ENCODE results near the gene MTG1.
"Not testable (repeated sequence)": the region's sequence is repeated elsewhere in the genome, so short reads cannot be mapped to it uniquely, and the experiment has no call there.

The MTG1 gene

DNA sequence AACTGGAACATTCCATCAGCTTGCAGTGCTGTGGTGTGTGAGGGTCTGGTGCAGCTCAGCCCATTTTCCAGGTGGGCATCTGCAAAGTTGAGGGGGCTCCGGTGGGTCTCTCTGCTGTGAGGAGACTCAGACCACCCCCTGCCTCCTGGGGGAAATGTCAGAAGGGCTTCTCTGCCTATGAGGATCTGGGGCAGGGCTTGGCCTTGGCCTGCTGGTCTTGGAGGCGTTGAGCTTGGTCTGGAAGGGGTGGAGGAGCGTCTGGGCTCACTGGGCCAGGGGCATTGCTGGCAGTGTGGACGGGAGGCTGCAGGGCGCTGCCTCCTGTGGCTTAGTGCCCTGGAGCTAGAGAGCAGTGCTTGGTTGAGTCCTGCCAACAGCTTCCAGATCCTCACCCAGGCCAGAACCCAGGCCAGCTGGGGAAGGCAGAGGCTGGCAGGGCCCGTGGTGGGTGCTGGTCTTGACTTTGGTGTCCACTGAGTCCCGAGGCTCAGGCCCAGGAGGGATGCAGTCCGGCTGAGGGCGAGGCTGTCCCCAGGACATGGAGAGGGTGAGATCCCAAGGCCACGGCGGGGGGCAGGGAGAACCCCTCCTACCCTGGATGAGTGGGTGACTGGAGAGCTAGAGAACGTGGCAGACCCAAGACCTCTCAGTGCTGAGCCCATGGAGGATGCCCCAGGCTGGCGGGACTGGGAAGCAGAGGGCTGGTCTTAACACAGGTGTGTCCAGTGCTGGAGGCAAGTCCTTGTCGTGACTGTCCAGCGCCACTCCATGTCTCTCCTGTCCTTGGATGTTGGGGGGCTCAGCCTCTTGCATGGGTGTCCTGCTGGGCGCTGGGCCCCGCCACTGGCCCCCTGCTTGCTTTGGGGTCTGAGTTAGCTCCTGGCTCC is 27.6 kb downstream of the MTG1 start:
- H3K9ac ChIP-seq: no peak overlapping the region
- no peaks in the 10 kb centered on the region for H3K36me3 ChIP-seq (ENCODE audit: control insufficient read depth, insufficient read depth, low read length)
- no peak overlapping the region for H3K4me2 ChIP-seq (ENCODE audit: low read length)
- peaks cover 3% of the 10 kb centered on the region for H3K27me3 ChIP-seq (ENCODE audit: control insufficient read depth, insufficient read depth, low read length)
- no peaks in the 10 kb centered on the region for H3K9me3 ChIP-seq (ENCODE audit: control insufficient read depth, low read length)
- TF ChIP-seq, protein P1, sequence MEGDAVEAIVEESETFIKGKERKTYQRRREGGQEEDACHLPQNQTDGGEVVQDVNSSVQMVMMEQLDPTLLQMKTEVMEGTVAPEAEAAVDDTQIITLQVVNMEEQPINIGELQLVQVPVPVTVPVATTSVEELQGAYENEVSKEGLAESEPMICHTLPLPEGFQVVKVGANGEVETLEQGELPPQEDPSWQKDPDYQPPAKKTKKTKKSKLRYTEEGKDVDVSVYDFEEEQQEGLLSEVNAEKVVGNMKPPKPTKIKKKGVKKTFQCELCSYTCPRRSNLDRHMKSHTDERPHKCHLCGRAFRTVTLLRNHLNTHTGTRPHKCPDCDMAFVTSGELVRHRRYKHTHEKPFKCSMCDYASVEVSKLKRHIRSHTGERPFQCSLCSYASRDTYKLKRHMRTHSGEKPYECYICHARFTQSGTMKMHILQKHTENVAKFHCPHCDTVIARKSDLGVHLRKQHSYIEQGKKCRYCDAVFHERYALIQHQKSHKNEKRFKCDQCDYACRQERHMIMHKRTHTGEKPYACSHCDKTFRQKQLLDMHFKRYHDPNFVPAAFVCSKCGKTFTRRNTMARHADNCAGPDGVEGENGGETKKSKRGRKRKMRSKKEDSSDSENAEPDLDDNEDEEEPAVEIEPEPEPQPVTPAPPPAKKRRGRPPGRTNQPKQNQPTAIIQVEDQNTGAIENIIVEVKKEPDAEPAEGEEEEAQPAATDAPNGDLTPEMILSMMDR (IDR thresholded peaks at IDR 0.05): no peak
- H3K4me1 ChIP-seq: no peaks in the 10 kb centered on the region
- no peak overlapping the region for H3K4me3 ChIP-seq (ENCODE audit: low read depth, low read length)
- H3K27ac ChIP-seq: no peak overlapping the region
- no peak overlapping the region for H2AFZ ChIP-seq
- peaks cover 7% of the 10 kb centered on the region for H3K79me2 ChIP-seq

DNA sequence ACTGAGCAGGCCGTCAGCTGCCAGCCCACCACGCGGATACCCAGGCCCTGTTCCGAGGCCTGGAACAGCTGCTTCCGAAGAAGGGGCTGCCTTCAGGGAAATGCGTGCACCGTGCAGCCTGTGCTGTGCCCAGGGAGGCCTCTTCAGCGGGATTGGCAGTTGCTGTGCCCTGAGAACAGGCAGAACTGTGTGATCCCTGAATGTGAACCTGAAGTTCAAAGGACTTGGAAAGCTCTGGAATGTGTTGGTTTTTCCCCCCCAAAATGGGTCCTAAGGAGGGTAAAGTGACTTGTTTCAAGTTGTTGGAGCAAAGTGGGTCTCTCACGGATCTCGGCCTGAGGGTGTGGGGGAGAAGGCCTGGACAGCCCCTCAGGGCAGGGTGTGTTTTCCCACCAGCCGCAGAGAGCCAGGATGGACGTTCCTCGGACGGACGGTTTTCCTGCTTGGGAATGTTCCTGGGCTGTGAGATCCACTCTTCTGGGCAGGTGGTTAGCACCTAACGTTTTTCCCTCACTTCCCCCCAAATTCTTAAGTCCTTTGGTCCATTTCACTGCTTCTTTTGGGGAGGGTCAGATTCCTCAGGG is 28.4 kb downstream of the MTG1 start:
- Histone ChIP-seq H3K9ac (no peak overlapping the region), H3K4me1 (no peaks in the 10 kb centered on the region), H3K27me3 (ENCODE audit: control insufficient read depth, insufficient read depth, low read length) (peaks cover 3% of the 10 kb centered on the region), H3K36me3 (ENCODE audit: control insufficient read depth, insufficient read depth, low read length) (no peaks in the 10 kb centered on the region), H3K9me3 (ENCODE audit: control insufficient read depth, low read length) (no peaks in the 10 kb centered on the region), H2AFZ (no peak overlapping the region), H3K27ac (no peak overlapping the region), H3K79me2 (peaks cover 7% of the 10 kb centered on the region), H3K4me3 (ENCODE audit: low read depth, low read length) (no peak overlapping the region), H3K4me2 (ENCODE audit: low read length) (no peak overlapping the region)
- TF ChIP-seq, protein P1 (IDR thresholded peaks at IDR 0.05): no peak

DNA sequence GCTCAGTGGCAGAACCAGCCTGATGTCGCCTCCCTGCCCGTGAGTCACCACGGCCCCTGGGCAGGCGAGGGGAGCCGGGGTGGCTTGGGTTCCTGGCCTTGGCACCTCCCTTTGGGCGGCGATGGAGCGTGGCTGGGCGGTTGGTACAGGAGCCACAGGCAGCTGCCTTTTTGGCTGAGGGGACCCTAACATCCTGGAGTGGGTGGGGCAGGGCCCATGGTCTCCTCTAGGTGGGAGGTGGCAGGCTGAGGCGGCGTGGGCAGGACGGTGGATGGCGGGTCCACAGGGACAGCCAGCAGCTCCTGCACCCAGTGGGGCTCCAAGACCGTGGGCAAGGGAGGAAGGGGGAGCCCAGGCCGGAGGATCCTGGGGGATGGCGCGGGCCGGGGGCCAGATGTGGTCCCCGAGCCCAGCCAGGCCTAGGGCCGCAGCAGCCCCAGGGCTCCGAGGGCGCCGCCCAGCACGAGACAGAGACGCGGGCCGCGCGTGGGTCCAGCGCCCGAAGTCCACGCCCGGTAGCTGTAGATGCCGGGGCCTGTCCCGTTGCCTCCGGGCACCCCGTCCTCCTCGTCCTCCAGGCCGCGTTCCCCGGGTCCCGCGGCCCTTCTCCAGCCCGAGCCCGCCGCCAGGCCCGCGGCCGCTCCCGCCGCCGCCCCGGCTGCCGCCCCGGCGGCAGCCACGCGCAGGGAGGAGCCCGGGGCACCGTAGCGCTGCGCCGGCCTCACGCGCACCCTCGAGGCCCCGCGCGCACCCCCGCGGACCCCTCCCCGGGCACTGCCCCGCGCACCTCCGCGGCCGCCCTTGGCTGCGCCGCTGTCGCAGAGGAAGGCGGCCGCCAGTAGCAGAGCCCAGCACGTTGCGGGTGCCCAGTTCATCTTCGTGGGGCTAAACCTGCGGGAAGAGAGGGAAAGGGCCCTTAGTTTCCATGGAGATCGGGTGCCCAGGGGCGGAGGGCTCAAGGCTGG is 29.1 kb downstream of the MTG1 start:
- H3K79me2 ChIP-seq: peaks cover 7% of the 10 kb centered on the region
- H3K27me3 ChIP-seq (ENCODE audit: control insufficient read depth, insufficient read depth, low read length): peaks cover 3% of the 10 kb centered on the region
- TF ChIP-seq, protein P1 (IDR thresholded peaks at IDR 0.05): no peak
- H3K4me1 ChIP-seq: no peaks in the 10 kb centered on the region
- no peak overlapping the region for H3K4me2 ChIP-seq (ENCODE audit: low read length)
- H3K9ac ChIP-seq: no peak overlapping the region
- no peak overlapping the region for H3K4me3 ChIP-seq (ENCODE audit: low read depth, low read length)
- no peak overlapping the region for H2AFZ ChIP-seq
- no peaks in the 10 kb centered on the region for H3K36me3 ChIP-seq (ENCODE audit: control insufficient read depth, insufficient read depth, low read length)
- H3K9me3 ChIP-seq (ENCODE audit: control insufficient read depth, low read length): no peaks in the 10 kb centered on the region
- H3K27ac ChIP-seq: no peak overlapping the region

DNA sequence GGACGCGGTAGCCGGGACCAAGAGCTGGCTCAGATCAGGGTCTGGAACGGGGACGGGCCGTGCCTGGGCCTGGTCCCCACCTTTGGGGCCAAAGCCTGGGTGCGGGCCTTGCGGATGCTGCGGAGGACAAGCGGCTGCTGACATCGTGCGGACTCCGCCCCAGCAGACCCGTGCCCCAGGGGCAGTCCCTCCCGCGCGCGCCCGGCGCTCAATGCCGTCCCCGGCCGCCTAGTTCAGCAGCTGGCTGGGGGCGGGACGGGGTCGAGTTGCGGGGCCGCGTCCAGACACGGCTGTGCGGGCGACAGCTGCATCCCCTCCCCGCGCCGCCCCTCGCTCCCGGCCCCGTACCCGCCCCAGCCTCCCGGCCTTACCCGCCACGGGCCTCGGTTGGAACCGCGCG is 30.1 kb downstream of the MTG1 start:
- not testable (repeated sequence) for H3K27ac ChIP-seq; H3K36me3 ChIP-seq (ENCODE audit: control insufficient read depth, insufficient read depth, low read length); H3K9ac ChIP-seq; H3K4me3 ChIP-seq (ENCODE audit: low read depth, low read length); H2AFZ ChIP-seq; H3K4me2 ChIP-seq (ENCODE audit: low read length); H3K27me3 ChIP-seq (ENCODE audit: control insufficient read depth, insufficient read depth, low read length); H3K4me1 ChIP-seq; H3K79me2 ChIP-seq; H3K9me3 ChIP-seq (ENCODE audit: control insufficient read depth, low read length)

DNA sequence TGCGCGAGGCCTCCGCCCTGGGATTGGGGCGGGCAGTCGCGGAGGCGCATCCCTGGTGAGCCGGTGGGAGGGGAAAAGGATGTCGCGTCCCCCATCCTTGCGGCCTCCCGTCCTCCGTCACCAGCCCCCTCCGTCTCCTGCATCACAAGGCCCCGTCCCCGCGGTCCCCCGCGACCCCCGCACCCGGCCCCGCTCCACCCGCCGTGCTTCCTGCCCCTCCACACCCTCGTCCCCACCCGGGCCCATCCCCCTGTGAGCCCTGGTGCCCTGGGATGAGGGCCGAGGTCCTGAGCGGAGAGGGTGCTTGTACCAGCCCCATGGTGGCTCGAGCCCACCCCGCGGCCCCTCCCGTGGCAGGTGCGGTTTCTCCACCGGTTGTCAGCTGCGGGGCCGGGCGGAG is 30.6 kb downstream of the MTG1 start, which contains the start of gene SPRN:
SPRN (minus strand) TSS at position 25 of the 400 bp plus-strand sequence. CDS start 944 bp downstream, outside the sequence.
- H3K9me3 ChIP-seq (ENCODE audit: control insufficient read depth, low read length); H3K4me1 ChIP-seq; H3K27me3 ChIP-seq (ENCODE audit: control insufficient read depth, insufficient read depth, low read length); H3K4me3 ChIP-seq (ENCODE audit: low read depth, low read length); H3K79me2 ChIP-seq; H3K9ac ChIP-seq; H3K4me2 ChIP-seq (ENCODE audit: low read length); H3K27ac ChIP-seq; H3K36me3 ChIP-seq (ENCODE audit: control insufficient read depth, insufficient read depth, low read length); H2AFZ ChIP-seq: not testable (repeated sequence)

DNA sequence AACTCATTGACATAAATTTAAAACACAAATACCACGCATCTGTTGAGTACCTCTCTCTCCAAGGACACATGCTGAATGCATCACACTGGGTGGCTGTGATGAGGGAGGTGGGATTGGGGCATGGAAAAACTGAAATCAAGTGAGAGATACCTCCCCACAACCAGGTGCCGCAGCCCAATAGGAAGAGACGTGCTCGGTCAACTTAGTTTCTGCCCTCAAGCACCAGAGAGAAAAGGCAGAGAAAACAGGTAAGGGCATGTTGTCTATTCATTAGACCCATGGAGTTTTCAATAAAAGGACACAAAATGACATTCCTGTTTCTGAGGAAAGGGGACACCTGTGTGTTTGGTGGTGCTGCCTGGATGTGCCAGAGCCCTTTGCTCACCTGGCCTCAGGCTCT is 35.6 kb downstream of the MTG1 start:
- H3K9me3 ChIP-seq (ENCODE audit: control insufficient read depth, low read length); H3K4me3 ChIP-seq (ENCODE audit: low read depth, low read length); H3K9ac ChIP-seq; H3K79me2 ChIP-seq; H3K36me3 ChIP-seq (ENCODE audit: control insufficient read depth, insufficient read depth, low read length); H2AFZ ChIP-seq; H3K27ac ChIP-seq; H3K4me2 ChIP-seq (ENCODE audit: low read length); H3K4me1 ChIP-seq; H3K27me3 ChIP-seq (ENCODE audit: control insufficient read depth, insufficient read depth, low read length): not testable (repeated sequence)

DNA sequence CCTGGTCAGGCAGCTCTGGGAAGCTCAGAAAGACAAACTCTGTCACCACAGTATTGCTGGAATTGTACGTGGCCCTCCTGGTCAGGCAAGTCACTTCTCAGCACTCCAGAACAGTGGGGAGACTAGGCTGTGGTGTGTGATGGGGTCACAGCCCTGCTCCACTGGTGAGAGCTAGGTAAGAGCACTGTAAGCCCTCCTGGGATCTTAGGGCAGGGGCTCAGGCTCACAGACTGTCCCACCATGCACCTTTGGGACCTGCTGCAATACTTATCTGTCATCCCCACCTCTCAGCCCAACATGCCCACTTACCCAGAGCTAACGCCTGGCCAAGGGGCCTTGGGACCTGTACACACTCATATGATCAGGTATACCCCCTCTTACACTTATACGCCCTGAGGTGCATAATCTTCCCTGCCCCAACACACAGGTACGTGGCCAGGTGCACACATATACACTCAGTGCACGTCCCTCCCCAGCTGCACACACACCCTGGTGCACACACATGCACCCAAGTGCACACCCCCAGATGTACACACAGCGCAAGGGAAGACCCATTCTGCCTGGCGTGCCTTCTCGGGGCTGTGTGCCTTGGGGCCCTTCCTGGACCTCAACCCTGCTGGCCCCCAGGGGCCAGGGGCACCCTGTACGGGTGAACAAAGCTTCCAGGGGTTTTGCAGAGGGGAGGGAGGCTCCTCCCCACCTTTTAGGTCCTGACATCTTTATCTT is 38.1 kb downstream of the MTG1 start:
- not testable (repeated sequence) for H3K4me1 ChIP-seq; H3K79me2 ChIP-seq; H3K4me2 ChIP-seq (ENCODE audit: low read length); H3K4me3 ChIP-seq (ENCODE audit: low read depth, low read length); H3K9ac ChIP-seq; H3K27ac ChIP-seq; H2AFZ ChIP-seq; H3K36me3 ChIP-seq (ENCODE audit: control insufficient read depth, insufficient read depth, low read length); H3K9me3 ChIP-seq (ENCODE audit: control insufficient read depth, low read length); H3K27me3 ChIP-seq (ENCODE audit: control insufficient read depth, insufficient read depth, low read length)

Measured in parathyroid adenoma (tissue), 2 donors.